Jurkat, Clone E6-1 (cell line): ENCODE measurements around the gene OSBPL10.
"Not testable (repeated sequence)": the region's sequence is repeated elsewhere in the genome, so short reads cannot be mapped to it uniquely, and the experiment has no call there.

ENCODE experiments used
- DNase-seq: peaks from one replicate; pipeline ENCODE4 v3.0.0-alpha.2; 2011; ENCODE audit warnings: low read depth, low spot score
- H3K4me3 ChIP-seq: 2 replicates; pipeline ENCODE4 v1.5.1; 2011; ENCODE audit warnings: mild to moderate bottlenecking, low read length, control low read depth, moderate library complexity

The OSBPL10 gene

GRCh38 chr3:31802981-31803740 lies 177.9 kb downstream of the OSBPL10 start:
- no peak overlapping the region for H3K4me3 ChIP-seq
- no peak for DNase-seq

- no peak overlapping the region for H3K4me3 ChIP-seq
- DNase-seq: no peak
Measured at GRCh38 chr3:31800436-31800835, 180.6 kb downstream of the OSBPL10 start.

- DNase-seq: no peak
Measured at GRCh38 chr3:31798840-31799239, 182.2 kb downstream of the OSBPL10 start.

GRCh38 chr3:31793821-31794220 lies 187.2 kb downstream of the OSBPL10 start:
- H3K4me3 ChIP-seq: no peak overlapping the region
- peak; percentile 9 for DNase-seq

More at GRCh38 chr3:31798840-31799239, 182.2 kb downstream of the OSBPL10 start:
- no peak overlapping the region for H3K4me3 ChIP-seq

- DNase-seq: no peak
- H3K4me3 ChIP-seq: no peak overlapping the region
Measured at GRCh38 chr3:31791090-31791430, 190.0 kb downstream of the OSBPL10 start.

- DNase-seq: no peak
- no peak overlapping the region for H3K4me3 ChIP-seq
Measured at GRCh38 chr3:31790193-31791089, 190.6 kb downstream of the OSBPL10 start.

- DNase-seq: no peak
- H3K4me3 ChIP-seq: no peak overlapping the region
Measured at GRCh38 chr3:31789429-31789828, 191.6 kb downstream of the OSBPL10 start.

- no peak for DNase-seq
- no peak overlapping the region for H3K4me3 ChIP-seq
Measured at GRCh38 chr3:31785734-31786133, 195.3 kb downstream of the OSBPL10 start.

- no peak overlapping the region for H3K4me3 ChIP-seq
- DNase-seq: no peak
Measured at GRCh38 chr3:31785286-31785685, 195.8 kb downstream of the OSBPL10 start.

- DNase-seq, H3K4me3 ChIP-seq: not testable (repeated sequence)
Measured at GRCh38 chr3:31783851-31784250, 197.2 kb downstream of the OSBPL10 start.

- H3K4me3 ChIP-seq, DNase-seq: not testable (repeated sequence)
Measured at GRCh38 chr3:31782306-31782705, 198.8 kb downstream of the OSBPL10 start.

GRCh38 chr3:31779514-31779913 lies 201.5 kb downstream of the OSBPL10 start:
- H3K4me3 ChIP-seq: no peak overlapping the region
- DNase-seq: no peak

GRCh38 chr3:31777887-31778286 lies 203.2 kb downstream of the OSBPL10 start:
- no peak overlapping the region for H3K4me3 ChIP-seq
- DNase-seq: no peak

- H3K4me3 ChIP-seq: no peak overlapping the region
- DNase-seq: no peak
Measured at GRCh38 chr3:31777092-31777491, 204.0 kb downstream of the OSBPL10 start.

GRCh38 chr3:31776016-31776415 lies 205.0 kb downstream of the OSBPL10 start:
- no peak for DNase-seq
- H3K4me3 ChIP-seq: no peak overlapping the region

- H3K4me3 ChIP-seq: no peak overlapping the region
- no peak for DNase-seq
Measured at GRCh38 chr3:31775383-31775782, 205.7 kb downstream of the OSBPL10 start.

- no peak for DNase-seq
- H3K4me3 ChIP-seq: no peak overlapping the region
Measured at GRCh38 chr3:31772758-31773473, 208.1 kb downstream of the OSBPL10 start.

GRCh38 chr3:31772272-31772671 lies 208.8 kb downstream of the OSBPL10 start:
- no peak overlapping the region for H3K4me3 ChIP-seq
- DNase-seq: no peak

- no peak overlapping the region for H3K4me3 ChIP-seq
- DNase-seq: no peak
Measured at GRCh38 chr3:31770822-31771326, 210.2 kb downstream of the OSBPL10 start.
